Measurements from ENCODE around the gene SPACDR.
A peak's percentile ranks its signal among the peaks of the same experiment; 100 is the strongest.

The SPACDR gene

DNA sequence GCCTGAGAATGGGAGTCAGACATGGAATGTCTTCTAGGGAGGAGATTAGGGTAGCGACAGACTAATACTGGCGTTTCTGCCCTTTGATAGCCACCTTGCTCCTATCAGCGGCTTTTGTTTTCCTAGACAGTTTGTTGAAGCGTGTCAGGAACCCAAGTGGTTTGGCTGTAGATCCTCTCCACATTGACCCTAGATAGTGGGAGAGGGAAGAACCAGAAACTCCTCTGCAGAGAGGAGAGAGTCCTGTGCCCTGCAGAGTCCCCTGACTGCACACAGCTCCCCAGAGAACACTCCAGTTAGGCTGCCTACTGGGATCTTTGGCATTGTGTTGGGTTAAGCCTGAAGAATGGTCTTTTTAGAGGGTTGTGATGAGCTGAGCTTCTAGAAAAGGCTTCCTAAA lies 32.0 kb downstream of the SPACDR start:
- CTCF ChIA-PET = no interaction called here
- POLR2A ChIA-PET = interaction anchor here (1.6 kb wide), 1 partner anchor 22 kb away, joined by 3 read pairs; no protein-coding TSS in a partner anchor
- no peak for TF ChIP-seq SP1 (IDR thresholded peaks at IDR 0.05)
- no peak for TF ChIP-seq FOXK2 (IDR thresholded peaks at IDR 0.05)
- TF ChIP-seq BHLHE40 (IDR thresholded peaks at IDR 0.05; ENCODE audit: borderline replicate concordance) = no peak
- TF ChIP-seq FOXM1 (IDR thresholded peaks at IDR 0.05; ENCODE audit: borderline replicate concordance) = no peak
- TF ChIP-seq LEF1 (IDR thresholded peaks at IDR 0.05; ENCODE audit: borderline replicate concordance) = no peak
- TF ChIP-seq ARNT (IDR thresholded peaks at IDR 0.05) = no peak
- TF ChIP-seq ZNF384 (IDR thresholded peaks at IDR 0.05) = no peak
- TF ChIP-seq, protein P1, sequence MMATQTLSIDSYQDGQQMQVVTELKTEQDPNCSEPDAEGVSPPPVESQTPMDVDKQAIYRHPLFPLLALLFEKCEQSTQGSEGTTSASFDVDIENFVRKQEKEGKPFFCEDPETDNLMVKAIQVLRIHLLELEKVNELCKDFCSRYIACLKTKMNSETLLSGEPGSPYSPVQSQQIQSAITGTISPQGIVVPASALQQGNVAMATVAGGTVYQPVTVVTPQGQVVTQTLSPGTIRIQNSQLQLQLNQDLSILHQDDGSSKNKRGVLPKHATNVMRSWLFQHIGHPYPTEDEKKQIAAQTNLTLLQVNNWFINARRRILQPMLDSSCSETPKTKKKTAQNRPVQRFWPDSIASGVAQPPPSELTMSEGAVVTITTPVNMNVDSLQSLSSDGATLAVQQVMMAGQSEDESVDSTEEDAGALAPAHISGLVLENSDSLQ (IDR thresholded peaks at IDR 0.05) = no peak
- no peak for TF ChIP-seq TARDBP (IDR thresholded peaks at IDR 0.05)
- no peak for TF ChIP-seq FOXA1 (IDR thresholded peaks at IDR 0.05)
- no peak for TF ChIP-seq SUZ12 (IDR thresholded peaks at IDR 0.05)
- no peak for TF ChIP-seq ELF4 (IDR thresholded peaks at IDR 0.05)
- TF ChIP-seq L3MBTL2 (conservative IDR thresholded peaks at IDR 0.05) = no peak
- no peak for TF ChIP-seq NFRKB (IDR thresholded peaks at IDR 0.05)
- no peak for TF ChIP-seq CTBP1 (IDR thresholded peaks at IDR 0.05; ENCODE audit: borderline replicate concordance)
- no peak for TF ChIP-seq HDGF (IDR thresholded peaks at IDR 0.05; ENCODE audit: borderline replicate concordance)
- DNase-seq (ENCODE audit: extremely low spot score) = no peak

DNA sequence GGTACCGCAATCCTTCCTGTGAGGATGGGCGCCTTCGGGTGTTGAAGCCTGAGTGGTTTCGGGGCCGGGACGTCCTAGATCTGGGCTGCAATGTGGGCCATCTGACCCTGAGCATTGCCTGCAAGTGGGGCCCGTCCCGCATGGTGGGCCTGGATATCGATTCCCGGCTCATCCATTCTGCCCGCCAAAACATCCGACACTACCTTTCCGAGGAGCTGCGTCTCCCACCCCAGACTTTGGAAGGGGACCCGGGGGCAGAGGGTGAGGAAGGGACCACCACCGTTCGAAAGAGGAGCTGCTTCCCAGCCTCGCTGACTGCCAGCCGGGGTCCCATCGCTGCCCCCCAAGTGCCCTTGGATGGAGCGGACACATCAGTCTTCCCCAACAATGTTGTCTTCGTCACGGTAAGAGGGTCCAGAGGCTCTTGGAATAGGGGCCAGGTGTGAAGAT lies 32.7 kb downstream of the SPACDR start:
- ChIA-PET POLR2A (interaction anchor here (3.6 kb wide), 1 partner anchor 19 kb away, joined by 25 read pairs; no protein-coding TSS in a partner anchor), CTCF (no interaction called here)
- no peak for DNase-seq (ENCODE audit: extremely low spot score)
- TF ChIP-seq FOXK2 (IDR thresholded peaks at IDR 0.05) = no peak
- TF ChIP-seq ARNT (IDR thresholded peaks at IDR 0.05) = no peak
- TF ChIP-seq FOXM1 (IDR thresholded peaks at IDR 0.05; ENCODE audit: borderline replicate concordance) = no peak
- no peak for TF ChIP-seq CTBP1 (IDR thresholded peaks at IDR 0.05; ENCODE audit: borderline replicate concordance)
- TF ChIP-seq ZNF384 (IDR thresholded peaks at IDR 0.05) = no peak
- TF ChIP-seq NFRKB (IDR thresholded peaks at IDR 0.05) = no peak
- TF ChIP-seq SP1 (IDR thresholded peaks at IDR 0.05) = no peak
- TF ChIP-seq ELF4 (IDR thresholded peaks at IDR 0.05) = no peak
- TF ChIP-seq, protein P1 (IDR thresholded peaks at IDR 0.05) = no peak
- no peak for TF ChIP-seq FOXA1 (IDR thresholded peaks at IDR 0.05)
- TF ChIP-seq BHLHE40 (IDR thresholded peaks at IDR 0.05; ENCODE audit: borderline replicate concordance) = no peak
- no peak for TF ChIP-seq TARDBP (IDR thresholded peaks at IDR 0.05)
- TF ChIP-seq HDGF (IDR thresholded peaks at IDR 0.05; ENCODE audit: borderline replicate concordance) = no peak
- no peak for TF ChIP-seq SUZ12 (IDR thresholded peaks at IDR 0.05)
- TF ChIP-seq L3MBTL2 (conservative IDR thresholded peaks at IDR 0.05) = no peak
- TF ChIP-seq LEF1 (IDR thresholded peaks at IDR 0.05; ENCODE audit: borderline replicate concordance) = no peak

DNA sequence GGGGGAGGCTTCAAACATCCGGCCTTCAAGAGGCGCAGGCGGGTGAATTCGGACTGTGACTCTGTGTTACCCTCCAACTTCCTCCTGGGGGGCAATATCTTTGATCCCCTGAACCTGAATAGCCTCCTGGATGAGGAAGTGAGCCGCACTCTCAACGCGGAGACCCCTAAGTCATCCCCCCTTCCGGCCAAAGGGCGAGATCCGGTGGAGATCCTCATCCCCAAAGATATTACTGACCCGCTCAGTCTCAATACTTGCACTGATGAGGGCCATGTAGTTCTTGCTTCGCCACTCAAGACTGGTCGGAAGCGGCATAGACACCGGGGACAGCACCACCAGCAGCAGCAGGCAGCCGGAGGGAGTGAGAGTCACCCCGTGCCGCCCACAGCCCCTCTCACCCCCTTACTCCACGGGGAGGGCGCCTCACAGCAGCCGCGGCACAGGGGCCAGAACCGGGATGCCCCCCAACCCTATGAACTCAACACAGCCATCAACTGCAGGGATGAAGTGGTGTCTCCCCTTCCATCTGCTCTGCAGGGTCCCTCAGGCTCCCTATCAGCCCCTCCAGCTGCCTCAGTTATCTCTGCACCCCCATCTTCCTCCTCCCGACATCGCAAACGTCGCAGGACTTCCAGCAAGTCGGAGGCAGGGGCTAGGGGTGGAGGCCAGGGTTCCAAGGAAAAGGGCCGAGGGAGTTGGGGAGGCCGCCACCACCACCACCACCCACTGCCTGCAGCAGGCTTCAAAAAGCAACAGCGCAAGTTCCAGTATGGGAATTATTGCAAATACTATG lies 33.4 kb downstream of the SPACDR start:
- ChIA-PET POLR2A (interaction anchor here (1.0 to 3.6 kb wide), 6 partner anchors 10 to 29 kb away, joined by 3 to 43 read pairs (median 18); no protein-coding TSS in a partner anchor), CTCF (no interaction called here)
- no peak for DNase-seq (ENCODE audit: extremely low spot score)
- TF ChIP-seq NFRKB (IDR thresholded peaks at IDR 0.05) (no peak), ELF4 (IDR thresholded peaks at IDR 0.05) (no peak), HDGF (IDR thresholded peaks at IDR 0.05; ENCODE audit: borderline replicate concordance) (no peak), FOXM1 (IDR thresholded peaks at IDR 0.05; ENCODE audit: borderline replicate concordance) (no peak), CTBP1 (IDR thresholded peaks at IDR 0.05; ENCODE audit: borderline replicate concordance) (no peak), BHLHE40 (IDR thresholded peaks at IDR 0.05; ENCODE audit: borderline replicate concordance) (no peak), TARDBP (IDR thresholded peaks at IDR 0.05) (no peak), LEF1 (IDR thresholded peaks at IDR 0.05; ENCODE audit: borderline replicate concordance) (no peak), ZNF384 (IDR thresholded peaks at IDR 0.05) (no peak), FOXK2 (IDR thresholded peaks at IDR 0.05) (no peak), FOXA1 (IDR thresholded peaks at IDR 0.05) (no peak)
- TF ChIP-seq, protein P1 (IDR thresholded peaks at IDR 0.05) = no peak

DNA sequence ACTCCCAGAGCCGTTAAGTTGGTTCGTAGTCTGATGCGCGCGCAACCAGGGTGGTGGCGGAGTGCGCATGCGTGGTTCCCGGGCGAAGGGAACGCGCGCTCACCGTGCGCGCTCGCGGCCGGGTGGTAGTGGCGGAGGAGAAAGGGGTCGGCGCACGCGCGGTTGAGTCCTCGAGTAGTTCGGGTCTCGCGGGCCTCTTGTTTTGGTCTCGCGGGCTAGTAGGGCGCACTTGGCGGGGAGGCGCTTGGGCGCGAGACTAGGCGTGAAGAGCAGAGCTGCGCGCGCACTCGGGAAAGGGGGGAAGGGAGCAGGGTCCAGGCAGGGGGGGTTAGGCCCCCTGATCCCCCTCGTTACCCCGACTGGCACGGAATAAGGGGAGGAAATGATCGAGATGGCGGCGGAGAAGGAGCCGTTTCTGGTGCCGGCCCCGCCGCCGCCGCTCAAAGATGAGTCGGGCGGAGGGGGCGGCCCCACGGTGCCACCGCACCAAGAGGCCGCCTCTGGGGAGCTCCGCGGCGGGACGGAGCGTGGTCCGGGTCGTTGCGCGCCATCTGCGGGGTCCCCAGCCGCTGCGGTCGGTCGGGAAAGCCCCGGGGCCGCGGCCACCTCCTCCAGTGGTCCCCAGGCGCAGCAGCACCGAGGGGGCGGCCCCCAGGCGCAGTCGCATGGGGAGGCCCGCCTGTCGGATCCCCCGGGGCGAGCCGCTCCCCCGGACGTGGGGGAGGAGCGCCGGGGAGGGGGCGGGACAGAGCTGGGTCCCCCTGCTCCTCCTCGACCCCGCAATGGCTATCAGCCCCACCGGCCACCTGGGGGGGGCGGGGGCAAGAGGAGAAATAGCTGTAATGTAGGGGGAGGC lies 34.2 kb downstream of the SPACDR start, which contains the start of gene MEPCE:
Gene MEPCE, plus strand, starts transcription at position 195 of the 856 bp plus-strand sequence. Its CDS starts 188 bp downstream, at position 383.
- ChIA-PET POLR2A (interaction anchor here (0.6 to 3.6 kb wide), 30 partner anchors 8 to 1860 kb away, joined by 3 to 43 read pairs (median 4); partner anchors contain the start of genes LAMTOR4, TRIM4 and TSC22D4), CTCF (interaction anchor here (0.7 to 1.9 kb wide), 2 partner anchors 13 to 23 kb away, joined by 3 to 8 read pairs; no protein-coding TSS in a partner anchor)
- TF ChIP-seq NFRKB (IDR thresholded peaks at IDR 0.05) (no peak), BHLHE40 (IDR thresholded peaks at IDR 0.05; ENCODE audit: borderline replicate concordance) (no peak), HDGF (IDR thresholded peaks at IDR 0.05; ENCODE audit: borderline replicate concordance) (no peak), ARNT (IDR thresholded peaks at IDR 0.05) (no peak), FOXA1 (IDR thresholded peaks at IDR 0.05) (no peak), CTBP1 (IDR thresholded peaks at IDR 0.05; ENCODE audit: borderline replicate concordance) (no peak), L3MBTL2 (conservative IDR thresholded peaks at IDR 0.05) (no peak), SP1 (IDR thresholded peaks at IDR 0.05) (no peak)
- TF ChIP-seq, protein P1 (IDR thresholded peaks at IDR 0.05) = no peak
- DNase-seq (ENCODE audit: extremely low spot score) = peak; percentile 93

Data from HEK293T (cell line).